Breast epithelium (tissue), 4 donors: ENCODE measurements around the gene TRIM75. TPM values are rescaled to one million over a fixed set of nuclear protein-coding genes. Genes with fewer than 3 reads are reported as not detected.

Source experiments
- DNase-seq, 2 donors: peaks; one replicate each; pipeline ENCODE4 v3.0.0-alpha.2; 2019; ENCODE audit warnings: low spot score in 2 of 2
- H3K27ac ChIP-seq, 2 donors: fragments of 200-600 bp; sonication (generic) in 1 of 2; one replicate each; pipeline ENCODE4 v1.5.1; 2016 to 2019; ENCODE audit warnings: mild to moderate bottlenecking in 1 of 2
- H3K27me3 ChIP-seq, 2 donors: fragments of 200-600 bp; sonication (generic) in 1 of 2; one replicate each; pipeline versions ENCODE4 v1.5.1 to v1.6.0; 2017 to 2019; ENCODE audit warnings: control low read depth in 1 of 2, mild to moderate bottlenecking in 1 of 2
- H3K36me3 ChIP-seq: fragments of 200-600 bp; one replicate; pipeline ENCODE4 v1.5.1; 2019
- H3K4me1 ChIP-seq, 2 donors: fragments of 200-600 bp; sonication (generic); one replicate each; pipeline ENCODE4 v1.5.1; 2016 to 2019; ENCODE audit warnings: control low read depth in 1 of 2
- H3K4me3 ChIP-seq, 3 donors: fragments of 200-600 bp; sonication (generic); 1 replicate in 2 of 3; 2 replicates in 1 of 3; pipeline ENCODE4 v1.5.1; 2016 to 2019; ENCODE audit warnings: mild to moderate bottlenecking in 3 of 3, moderate library complexity in 2 of 3
- H3K9me3 ChIP-seq, 2 donors: fragments of 200-600 bp; sonication (generic) in 1 of 2; one replicate each; pipeline ENCODE4 v1.5.1; 2016 to 2019; ENCODE audit warnings: control low read depth in 1 of 2
- POLR2A ChIP-seq: fragments of 450-650 bp; IDR thresholded peaks from one replicate; pipeline ENCODE4 v1.6.1; 2016; ENCODE audit warnings: antibody characterized with exemption, mild to moderate bottlenecking, moderate library complexity
- POLR2AphosphoS5 ChIP-seq, 3 donors: sonication (generic); formaldehyde crosslinking; IDR thresholded peaks; one replicate each; pipeline ENCODE4 v1.6.1; 2017; ENCODE audit warnings: antibody characterized with exemption in 3 of 3
- intact Hi-C: fragments of 100-400 bp; cut with DNase I; formaldehyde crosslinking; loops from one replicate; pipeline ENCODE4 v1.15.1; 2023; ENCODE audit warnings: low total_unique reads
- total RNA-seq, 3 donors: library from RNA; depleted of rRNA; stranded (reverse); fragments of >200 nt; gene quantifications; one replicate each; pipeline ENCODE4 v1.1.0, GENCODE V29; 2016
- TF ChIP-seq, protein P1 (sequence below), 3 donors: fragments of 450-650 bp; IDR thresholded peaks; one replicate each; pipeline ENCODE4 v1.5.1; 2016 to 2017; ENCODE audit warnings: antibody characterized with exemption in 3 of 3, mild to moderate bottlenecking in 3 of 3, moderate library complexity in 3 of 3

The TRIM75 gene
- total RNA-seq, 3 donors from 2014 or later: not detected

- no peak for DNase-seq
- intact Hi-C loops: no loop called here
- H3K36me3 ChIP-seq: no peaks in the 10 kb centered on the region
Measured at GRCh38 chr4:165095291-165095690, 41.6 kb downstream of the TRIM75 start.

DNA sequence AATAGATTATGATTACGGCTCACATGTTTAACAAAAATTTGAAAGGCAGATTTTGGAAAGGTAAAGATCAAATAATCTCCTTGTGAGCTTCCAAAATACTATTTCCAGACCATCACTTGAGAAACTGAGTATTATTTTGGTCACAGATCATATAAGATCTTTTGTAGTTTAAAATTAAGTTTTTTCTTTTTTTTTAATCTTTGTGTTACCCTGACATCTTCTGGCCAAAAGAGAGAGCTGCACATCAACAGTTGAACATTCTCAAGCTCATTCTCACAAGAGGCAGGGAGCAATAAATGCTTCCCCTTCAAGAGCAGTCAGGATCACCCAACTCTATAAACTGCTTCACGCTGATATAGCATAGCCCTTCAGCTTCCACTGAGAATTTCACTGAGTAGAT, 43.1 kb downstream of the TRIM75 start:
- TF ChIP-seq POLR2AphosphoS5 (IDR thresholded peaks at IDR 0.05) (no peak), POLR2A (no peak)
- TF ChIP-seq, protein P1, sequence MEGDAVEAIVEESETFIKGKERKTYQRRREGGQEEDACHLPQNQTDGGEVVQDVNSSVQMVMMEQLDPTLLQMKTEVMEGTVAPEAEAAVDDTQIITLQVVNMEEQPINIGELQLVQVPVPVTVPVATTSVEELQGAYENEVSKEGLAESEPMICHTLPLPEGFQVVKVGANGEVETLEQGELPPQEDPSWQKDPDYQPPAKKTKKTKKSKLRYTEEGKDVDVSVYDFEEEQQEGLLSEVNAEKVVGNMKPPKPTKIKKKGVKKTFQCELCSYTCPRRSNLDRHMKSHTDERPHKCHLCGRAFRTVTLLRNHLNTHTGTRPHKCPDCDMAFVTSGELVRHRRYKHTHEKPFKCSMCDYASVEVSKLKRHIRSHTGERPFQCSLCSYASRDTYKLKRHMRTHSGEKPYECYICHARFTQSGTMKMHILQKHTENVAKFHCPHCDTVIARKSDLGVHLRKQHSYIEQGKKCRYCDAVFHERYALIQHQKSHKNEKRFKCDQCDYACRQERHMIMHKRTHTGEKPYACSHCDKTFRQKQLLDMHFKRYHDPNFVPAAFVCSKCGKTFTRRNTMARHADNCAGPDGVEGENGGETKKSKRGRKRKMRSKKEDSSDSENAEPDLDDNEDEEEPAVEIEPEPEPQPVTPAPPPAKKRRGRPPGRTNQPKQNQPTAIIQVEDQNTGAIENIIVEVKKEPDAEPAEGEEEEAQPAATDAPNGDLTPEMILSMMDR (IDR thresholded peaks at IDR 0.05): no peak
- Histone ChIP-seq H3K36me3 (no peaks in the 10 kb centered on the region), H3K4me1 (no peaks in the 10 kb centered on the region), H3K27ac (no peak overlapping the region), H3K4me3 (no peak overlapping the region), H3K27me3 (no peaks in the 10 kb centered on the region), H3K9me3 (no peaks in the 10 kb centered on the region)
- intact Hi-C loops: no loop called here
- DNase-seq: no peak

More at GRCh38 chr4:165095291-165095690, 41.6 kb downstream of the TRIM75 start:
- Histone ChIP-seq H3K4me3 (no peak overlapping the region), H3K27me3 (no peaks in the 10 kb centered on the region), H3K27ac (no peak overlapping the region), H3K4me1 (no peaks in the 10 kb centered on the region), H3K9me3 (no peaks in the 10 kb centered on the region)
- TF ChIP-seq POLR2AphosphoS5 (IDR thresholded peaks at IDR 0.05) (no peak), POLR2A (no peak)
- TF ChIP-seq, protein P1 (IDR thresholded peaks at IDR 0.05): no peak

- H3K4me1 ChIP-seq: no peaks in the 10 kb centered on the region
- H3K27me3 ChIP-seq: no peaks in the 10 kb centered on the region
- intact Hi-C loops: no loop called here
- DNase-seq: no peak
- TF ChIP-seq POLR2AphosphoS5 (IDR thresholded peaks at IDR 0.05) (no peak), POLR2A (no peak)
- TF ChIP-seq, protein P1 (IDR thresholded peaks at IDR 0.05): no peak
- no peak overlapping the region for H3K4me3 ChIP-seq
- no peaks in the 10 kb centered on the region for H3K36me3 ChIP-seq
- no peaks in the 10 kb centered on the region for H3K9me3 ChIP-seq
- H3K27ac ChIP-seq: no peak overlapping the region
Measured at GRCh38 chr4:165101641-165102040, 48.0 kb downstream of the TRIM75 start.

- no peaks in the 10 kb centered on the region for H3K4me1 ChIP-seq
- no peak for DNase-seq
- TF ChIP-seq POLR2A: no peak
- no peak overlapping the region for H3K27ac ChIP-seq
- no peaks in the 10 kb centered on the region for H3K36me3 ChIP-seq
- no peak overlapping the region for H3K4me3 ChIP-seq
- H3K27me3 ChIP-seq: no peaks in the 10 kb centered on the region
- no peaks in the 10 kb centered on the region for H3K9me3 ChIP-seq
- intact Hi-C loops: no loop called here
Measured at GRCh38 chr4:165106518-165106917, 52.9 kb downstream of the TRIM75 start.

Other genes with a start within 250 kb of the TRIM75 start
- gene APELA, start 176.7 kb upstream of the TRIM75 start, total RNA-seq: 1 to 10 TPM in 1 of 3 donors, under 1 TPM in 1, not detected in 1; 0.73 to 2.0 TPM
- under 1 TPM; 0.33 to 0.96 (median 0.44) TPM for gene TRIM61, start 76.2 kb upstream of the TRIM75 start, total RNA-seq
- not detected for gene TRIM60, start 21.9 kb upstream of the TRIM75 start, total RNA-seq
- 10 to 100 TPM; 11.5 to 31.2 (median 20.5) TPM for gene TMEM192, start 59.0 kb downstream of the TRIM75 start, total RNA-seq
- 10 to 100 TPM; 20.2 to 60.4 (median 38.0) TPM for gene KLHL2, start 153.7 kb downstream of the TRIM75 start, total RNA-seq